Measurements from ENCODE around the gene CHFR.

DNA sequence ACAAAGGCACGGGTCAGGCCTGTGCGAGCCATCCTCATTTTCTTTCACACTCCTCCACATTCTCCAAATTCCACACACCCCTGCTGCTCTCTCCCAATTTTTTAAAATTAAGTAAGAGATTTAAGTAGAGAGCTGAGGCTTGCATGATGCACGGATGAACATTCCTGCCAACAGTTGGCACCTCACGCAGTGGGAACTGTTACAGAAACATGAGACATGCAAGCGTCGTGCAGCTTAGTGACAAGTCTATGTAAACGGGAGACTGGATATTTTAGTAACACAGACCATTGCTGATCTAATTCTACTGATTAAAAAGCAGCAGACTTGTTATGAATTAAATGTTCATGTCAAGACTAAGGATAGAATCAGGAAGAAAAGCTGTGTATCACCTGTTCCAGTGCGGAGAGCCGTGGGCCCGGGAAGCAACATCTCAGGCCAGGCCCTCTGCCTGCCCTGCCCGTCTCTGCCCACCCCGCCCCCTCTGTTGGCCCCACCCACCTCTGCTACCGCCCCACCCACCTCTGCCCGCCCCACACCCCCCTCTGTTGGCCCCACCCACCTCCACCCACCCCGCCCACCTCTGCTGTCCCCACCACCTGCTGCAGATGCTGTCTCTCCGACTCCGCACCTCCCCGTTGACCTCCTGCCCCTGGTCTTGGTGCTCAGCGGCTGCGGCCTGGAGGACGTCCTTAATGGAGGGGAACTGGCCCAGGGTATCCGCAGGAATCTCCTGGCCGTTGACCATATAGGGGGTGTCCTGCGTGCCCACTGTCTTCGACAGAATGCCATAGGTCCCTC lies 79.9 kb downstream of the CHFR start:
- TF ChIP-seq CTCF (IDR thresholded peaks at IDR 0.05; ENCODE audit: borderline replicate concordance, extremely low read depth, low read length, poor library complexity, severe bottlenecking) (no peak), EZH2 (IDR thresholded peaks at IDR 0.05; ENCODE audit: borderline replicate concordance, low read depth, low read length, severe bottlenecking) (no peak)

All from DND-41 (cell line).